ENCODE results near the gene AP4M1.

Gene AP4M1

GRCh38 chr7:100147278-100147677 is 45.8 kb downstream of the AP4M1 start:
- Histone ChIP-seq H3K79me2 (ENCODE audit: insufficient read depth, low read length) (peaks cover 11% of the 10 kb centered on the region), H3K4me1 (ENCODE audit: insufficient read depth, low read length, severe bottlenecking) (peaks cover 31% of the 10 kb centered on the region), H3K9me2 (ENCODE audit: low read depth, low read length) (no peaks in the 10 kb centered on the region), H3K36me3 (ENCODE audit: insufficient read depth, low read length) (peaks cover 13% of the 10 kb centered on the region; the same call in 1 of the 2 replicates), H4K20me1 (ENCODE audit: insufficient read depth, low read length) (no peaks in the 10 kb centered on the region), H3K27ac (ENCODE audit: low read depth, low read length, poor library complexity, severe bottlenecking) (no peak overlapping the region), H3K9me3 (ENCODE audit: low read length) (no peaks in the 10 kb centered on the region), H3F3A (ENCODE audit: insufficient read depth, low read length) (peaks cover 5% of the 10 kb centered on the region; the same call in 1 of the 2 replicates), H3K4me3 (ENCODE audit: low read depth, low read length, poor library complexity, severe bottlenecking) (no peak overlapping the region), H3K9ac (ENCODE audit: low read length) (no peak overlapping the region), H3K27me3 (ENCODE audit: insufficient read depth, low read length) (no peaks in the 10 kb centered on the region), H3K4me2 (ENCODE audit: low read length) (no peak overlapping the region), H2AFZ (ENCODE audit: low read length) (no peak overlapping the region)
- no peak for TF ChIP-seq CTCF (IDR thresholded peaks at IDR 0.05; ENCODE audit: low read length)
- TF ChIP-seq EZH2 (IDR thresholded peaks at IDR 0.05; ENCODE audit: borderline replicate concordance, low read length) = no peak

GRCh38 chr7:100148225-100148558 is 46.7 kb downstream of the AP4M1 start:
- Histone ChIP-seq H3K4me3 (ENCODE audit: low read depth, low read length, poor library complexity, severe bottlenecking) (peak overlapping the region; percentile 79), H3K36me3 (ENCODE audit: insufficient read depth, low read length) (peaks cover 20% of the 10 kb centered on the region; the same call in 1 of the 2 replicates), H3K27ac (ENCODE audit: low read depth, low read length, poor library complexity, severe bottlenecking) (peak overlapping the region; percentile 70), H3K4me1 (ENCODE audit: insufficient read depth, low read length, severe bottlenecking) (peaks cover 40% of the 10 kb centered on the region), H4K20me1 (ENCODE audit: insufficient read depth, low read length) (no peaks in the 10 kb centered on the region), H3K9me3 (ENCODE audit: low read length) (no peaks in the 10 kb centered on the region), H3K9me2 (ENCODE audit: low read depth, low read length) (no peaks in the 10 kb centered on the region), H3K9ac (ENCODE audit: low read length) (peak overlapping the region; percentile 69), H2AFZ (ENCODE audit: low read length) (peak overlapping the region; percentile 41), H3F3A (ENCODE audit: insufficient read depth, low read length) (peaks cover 5% of the 10 kb centered on the region; the same call in 1 of the 2 replicates), H3K79me2 (ENCODE audit: insufficient read depth, low read length) (peaks cover 11% of the 10 kb centered on the region), H3K27me3 (ENCODE audit: insufficient read depth, low read length) (no peaks in the 10 kb centered on the region), H3K4me2 (ENCODE audit: low read length) (peak overlapping the region; percentile 79)
- TF ChIP-seq EZH2 (IDR thresholded peaks at IDR 0.05; ENCODE audit: borderline replicate concordance, low read length) (no peak), CTCF (IDR thresholded peaks at IDR 0.05; ENCODE audit: low read length) (no peak)

GRCh38 chr7:100148559-100149328 is 47.3 kb downstream of the AP4M1 start, which contains the start of gene LAMTOR4:
Gene LAMTOR4, plus strand, starts transcription at chr7:100148918. Its CDS starts 55 bp downstream, at chr7:100148973.
- TF ChIP-seq CTCF (IDR thresholded peaks at IDR 0.05; ENCODE audit: low read length) (no peak), EZH2 (IDR thresholded peaks at IDR 0.05; ENCODE audit: borderline replicate concordance, low read length) (no peak)
- Histone ChIP-seq H3K36me3 (ENCODE audit: insufficient read depth, low read length) (peaks cover 26% of the 10 kb centered on the region; the same call in 1 of the 2 replicates), H3K27me3 (ENCODE audit: insufficient read depth, low read length) (no peaks in the 10 kb centered on the region), H3K9ac (ENCODE audit: low read length) (peak within 1 kb of the TSS; percentile 86), H3K9me3 (ENCODE audit: low read length) (no peaks in the 10 kb centered on the region), H3K27ac (ENCODE audit: low read depth, low read length, poor library complexity, severe bottlenecking) (peak within 1 kb of the TSS; percentile 70), H3K4me3 (ENCODE audit: low read depth, low read length, poor library complexity, severe bottlenecking) (peak within 1 kb of the TSS; percentile 79), H2AFZ (ENCODE audit: low read length) (peak within 1 kb of the TSS; percentile 41), H3K9me2 (ENCODE audit: low read depth, low read length) (no peaks in the 10 kb centered on the region), H3K79me2 (ENCODE audit: insufficient read depth, low read length) (peaks cover 11% of the 10 kb centered on the region), H4K20me1 (ENCODE audit: insufficient read depth, low read length) (no peaks in the 10 kb centered on the region), H3K4me2 (ENCODE audit: low read length) (peak within 1 kb of the TSS; percentile 86), H3F3A (ENCODE audit: insufficient read depth, low read length) (peaks cover 5% of the 10 kb centered on the region; the same call in 1 of the 2 replicates), H3K4me1 (ENCODE audit: insufficient read depth, low read length, severe bottlenecking) (peaks cover 46% of the 10 kb centered on the region)
